IMR-90 (cell line): ENCODE measurements around the gene TEAD4. TPM values are rescaled to one million over a fixed set of nuclear protein-coding genes. Genes with fewer than 3 reads are reported as not detected.

ENCODE experiments used
- ATAC-seq: fragments of 200-7000 bp; cut with Tn5 transposase; 2 replicates; pipeline ENCODE4 v1.9.1; 2020; ENCODE audit warnings: low read depth, mild to moderate bottlenecking, moderate library complexity
- BruUV-seq: library from RNA; stranded (reverse); fragments of 400-500 nt; replicated peaks from 2 replicates; lab custom pipeline; 2021; lab: Mats Ljungman, UMichigan
- CTCF ChIA-PET: fragments of 300-600 bp; formaldehyde crosslinking; extraction: SDS; loops from one replicate; lab custom pipeline; 2021; ENCODE audit warnings: antibody characterized with exemption; lab: Yijun Ruan, JAX
- POLR2A ChIA-PET: fragments of 300-600 bp; sonication (Branson Sonifier 250); formaldehyde crosslinking; loops from one replicate; lab custom pipeline; 2022; ENCODE audit warnings: antibody characterized with exemption; ENCODE audit not compliant: unreplicated experiment; lab: Charles Lee
- DNase-seq: peaks from one replicate; pipeline ENCODE4 v3.0.0; 2013
- H2AFZ ChIP-seq: replicated peaks from 2 replicates; pipeline ENCODE3; 2013; ENCODE audit warnings: low read length, mild to moderate bottlenecking; ENCODE audit not compliant: poor library complexity
- H2AK5ac ChIP-seq: 2 replicates; pipeline ENCODE4 v1.6.1; 2013; ENCODE audit warnings: low read depth, low read length, inconsistent platforms
- H2AK9ac ChIP-seq: replicated peaks from 2 replicates; pipeline ENCODE3; 2013; ENCODE audit warnings: mild to moderate bottlenecking, low read depth, low read length, moderate library complexity; ENCODE audit not compliant: poor library complexity
- H2BK120ac ChIP-seq: 2 replicates; pipeline ENCODE4 v1.6.1; 2013; ENCODE audit warnings: low read depth, low read length, inconsistent platforms
- H2BK15ac ChIP-seq: 3 replicates; pipeline ENCODE4 v1.6.1; 2013; ENCODE audit warnings: low read depth, low read length, inconsistent platforms
- H2BK20ac ChIP-seq: 2 replicates; pipeline ENCODE4 v1.6.1; 2013; ENCODE audit warnings: low read depth, mild to moderate bottlenecking, inconsistent platforms, low read length, moderate library complexity
- H2BK5ac ChIP-seq: 2 replicates; pipeline ENCODE4 v1.6.1; 2013; ENCODE audit warnings: mild to moderate bottlenecking, low read depth, low read length, inconsistent platforms; ENCODE audit not compliant: poor library complexity, severe bottlenecking
- H3K14ac ChIP-seq: replicated peaks from 2 replicates; pipeline ENCODE4 v1.6.1; 2013; ENCODE audit warnings: low read depth, low read length, inconsistent platforms
- H3K18ac ChIP-seq: 2 replicates; pipeline ENCODE4 v1.6.1; 2013; ENCODE audit warnings: low read depth, low read length, control low read depth
- H3K23ac ChIP-seq: 2 replicates; pipeline ENCODE4 v1.6.1; 2013; ENCODE audit warnings: low read depth, low read length, inconsistent platforms
- H3K27ac ChIP-seq: 2 replicates; pipeline ENCODE4 v1.5.1; 2013; ENCODE audit warnings: mild to moderate bottlenecking, control low read depth, low read length; ENCODE audit not compliant: insufficient read depth
- H3K27me3 ChIP-seq: 2 replicates; pipeline ENCODE4 v1.6.1; 2013; ENCODE audit warnings: low read length; ENCODE audit not compliant: control insufficient read depth, insufficient read depth
- H3K36me3 ChIP-seq: 2 replicates; pipeline ENCODE4 v1.6.1; 2013; ENCODE audit warnings: low read length, mixed read lengths; ENCODE audit not compliant: control insufficient read depth, insufficient read depth
- H3K4ac ChIP-seq: 2 replicates; pipeline ENCODE4 v1.6.1; 2013; ENCODE audit warnings: low read depth, low read length, inconsistent platforms
- H3K4me1 ChIP-seq: 2 replicates; pipeline ENCODE4 v1.6.1; 2013; ENCODE audit warnings: low read length, mixed read lengths; ENCODE audit not compliant: control insufficient read depth, insufficient read depth
- H3K4me2 ChIP-seq: 2 replicates; pipeline ENCODE4 v1.6.1; 2013; ENCODE audit warnings: low read depth, mild to moderate bottlenecking, control low read depth, low read length, moderate library complexity
- H3K4me3 ChIP-seq: 2 replicates; pipeline ENCODE4 v1.5.1; 2013; ENCODE audit warnings: low read depth, mild to moderate bottlenecking, control low read depth, low read length, moderate library complexity; ENCODE audit not compliant: insufficient read depth
- H3K56ac ChIP-seq: 2 replicates; pipeline ENCODE4 v1.6.1; 2013; ENCODE audit warnings: low read length, inconsistent platforms; ENCODE audit not compliant: insufficient read depth; ENCODE audit errors: extremely low read depth
- H3K79me1 ChIP-seq, 2 experiments: 2 replicates each; pipeline ENCODE4 v1.6.1; 2013; ENCODE audit warnings: low read length in 2 of 2, inconsistent platforms in 1 of 2, low read depth in 1 of 2
- H3K9ac ChIP-seq: 2 replicates; pipeline ENCODE4 v1.6.1; 2013; ENCODE audit warnings: low read depth, low read length, control low read depth
- H3K9me1 ChIP-seq: 2 replicates; pipeline ENCODE4 v1.6.1; 2013; ENCODE audit warnings: low read length, inconsistent platforms; ENCODE audit not compliant: insufficient read depth
- H3K9me3 ChIP-seq: 2 replicates; pipeline ENCODE4 v1.6.1; 2013; ENCODE audit warnings: low read length; ENCODE audit not compliant: control insufficient read depth, insufficient read depth
- H4K20me1 ChIP-seq: 2 replicates; pipeline ENCODE4 v1.6.1; 2013; ENCODE audit warnings: low read length, inconsistent platforms; ENCODE audit not compliant: insufficient read depth
- H4K5ac ChIP-seq: 2 replicates; pipeline ENCODE4 v1.6.1; 2013; ENCODE audit warnings: mild to moderate bottlenecking, low read depth, low read length, control low read depth
- H4K8ac ChIP-seq, 2 experiments: 2 replicates each; pipeline ENCODE4 v1.6.1; 2013; ENCODE audit warnings: low read depth in 2 of 2, low read length in 2 of 2, control low read depth in 1 of 2, inconsistent platforms in 1 of 2
- H4K91ac ChIP-seq: 2 replicates; pipeline ENCODE4 v1.6.1; 2013; ENCODE audit warnings: low read depth, low read length, inconsistent platforms; ENCODE audit not compliant: insufficient read depth
- CEBPB ChIP-seq: IDR thresholded peaks from 2 replicates; pipeline ENCODE4 v1.6.1; 2012; ENCODE audit warnings: low read depth, low read length, improper control_type of control experiment
- WGBS, 2 experiments: methylation state at CpG; one replicate each; pipeline versions ENCODE4 v1.1.5 to v1.1.7; 2013; ENCODE audit warnings: missing lambda C conversion rate in 2 of 2; ENCODE audit not compliant: insufficient read length in 1 of 2; ENCODE audit errors: extremely low coverage in 2 of 2; 5-methylcytosine and 5-hydroxymethylcytosine counted together
- dilution Hi-C: fragments of 300-500 bp; cut with HindIII; formaldehyde crosslinking; loops from one replicate; pipeline ENCODE4 v1.14.3; 2018; ENCODE audit warnings: low sequenced_read_pairs; ENCODE audit not compliant: unreplicated experiment
- in situ Hi-C: fragments of 300-500 bp; cut with MboI; formaldehyde crosslinking; loops from 3 replicates; pipeline ENCODE4 v1.14.3; 2019; ENCODE audit warnings: low sequenced_read_pairs, inconsistent platforms, mixed read lengths
- intact Hi-C: fragments of 100-400 bp; cut with micrococcal nuclease; formaldehyde crosslinking; loops from 2 replicates; pipeline ENCODE4 v1.10.0; 2022
- polyA plus RNA-seq, 3 experiments: library from polyadenylated mRNA; depleted of rRNA; stranded (reverse); fragments of >200 nt; gene quantifications; 2 replicates each; pipeline ENCODE4 v1.2.3, GENCODE V29; 2012; ENCODE audit warnings: low replicate concordance in 1 of 3
- total RNA-seq: library from RNA; depleted of rRNA; stranded (reverse); fragments of >200 nt; gene quantifications from 2 replicates; pipeline ENCODE4 v1.2.3, GENCODE V29; 2012

The TEAD4 gene
- total and polyA plus RNA-seq, 2 of the 4 experiments (the other 2 are of a cell fraction), result 8.8 to 24.9 TPM

GRCh38 chr12:3003357-3003992 is 44.3 kb downstream of the TEAD4 start:
- no peak overlapping the region for H3K23ac ChIP-seq
- H3K79me1 ChIP-seq, result peaks cover 5 to 24% of the 10 kb centered on the region in 2 experiments; a peak in 3 of 4 replicates
- H3K27me3 ChIP-seq, result no peaks in the 10 kb centered on the region
- H2AFZ ChIP-seq, result peak overlapping the region; percentile 16
- no peak overlapping the region for H3K56ac ChIP-seq
- no peak overlapping the region for H2AK9ac ChIP-seq
- no peak overlapping the region for H4K8ac ChIP-seq
- intact Hi-C loops, result no loop called here
- H3K36me3 ChIP-seq, result 0 out of 2 replicates have a peak, but pooled peaks cover 8% of the 10 kb centered on the region
- no peak overlapping the region for H3K14ac ChIP-seq
- ChIA-PET CTCF (no interaction called here), POLR2A (no interaction called here)
- no TSS peak for BruUV-seq
- no peak for TF ChIP-seq CEBPB
- ATAC-seq (no peak), DNase-seq (no peak)
- no peak overlapping the region for H3K9ac ChIP-seq
- H3K18ac ChIP-seq, result no peak overlapping the region
- H3K9me3 ChIP-seq, result no peaks in the 10 kb centered on the region
- dilution Hi-C loops, result no loop called here
- H3K4me2 ChIP-seq, result no peak overlapping the region
- no peak overlapping the region for H3K27ac ChIP-seq
- no peak overlapping the region for H2BK5ac ChIP-seq
- no peak overlapping the region for H2AK5ac ChIP-seq
- no peak overlapping the region for H4K91ac ChIP-seq
- WGBS, 2 experiments, result 79% methylated on average over 6 of the region's 15 CpGs; no CpG with 5 or more reads in 1 of the 2 experiments
- in situ Hi-C loops, result no loop called here
- H2BK20ac ChIP-seq, result no peak overlapping the region
- peaks cover 8% of the 10 kb centered on the region; the same call in 1 of the 2 replicates for H3K9me1 ChIP-seq
- no peak overlapping the region for H4K5ac ChIP-seq
- no peak overlapping the region for H3K4ac ChIP-seq
- no peak overlapping the region for H2BK120ac ChIP-seq
- H4K20me1 ChIP-seq, result peaks cover 14% of the 10 kb centered on the region
- no peak overlapping the region for H3K4me3 ChIP-seq
- no peak overlapping the region for H2BK15ac ChIP-seq
- peaks cover 7% of the 10 kb centered on the region for H3K4me1 ChIP-seq
